Right lobe of liver (tissue), 4 donors: ENCODE results near the gene CACNA1C.

Source experiments
- CTCF ChIP-seq, 4 donors: fragments of 200-600 bp in 3 of 4; fragments of 450-650 bp in 1 of 4; IDR thresholded peaks; one replicate each; pipeline versions ENCODE4 v1.5.1 to v1.8.0; 2016 to 2022; ENCODE audit warnings: antibody characterized with exemption in 4 of 4, mild to moderate bottlenecking in 2 of 4
- POLR2A ChIP-seq: fragments of 450-650 bp; IDR thresholded peaks from one replicate; pipeline ENCODE4 v1.6.1; 2017; ENCODE audit warnings: antibody characterized with exemption, mild to moderate bottlenecking
- donor health status: DM: no; HTN: no; CAD: no.
- donor health status: DM: no; HTN: no; CAD: no.
- donor health status: DM: no; HTN: yes; CAD: no.

DNA sequence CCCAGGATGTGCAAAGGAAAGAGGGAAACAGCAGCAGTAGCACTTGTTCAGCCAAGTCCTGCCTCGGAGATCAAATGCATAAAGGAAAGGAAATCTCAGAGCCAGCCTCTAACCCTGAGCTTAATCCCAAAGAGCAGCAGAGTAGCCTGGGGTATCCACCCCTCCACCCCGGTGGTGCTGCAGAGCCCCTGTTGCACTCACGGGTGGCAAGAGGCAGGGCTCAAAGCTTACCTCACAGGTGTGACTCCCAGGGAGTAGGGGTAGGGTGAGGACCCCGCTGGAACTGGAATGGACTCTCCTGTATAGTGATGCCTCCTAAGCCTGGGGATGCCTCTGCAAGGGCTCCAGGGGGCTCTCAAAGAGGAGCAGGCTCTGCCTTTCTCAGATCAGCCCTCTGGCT, 211.1 kb downstream of the CACNA1C start:
- TF ChIP-seq CTCF (IDR thresholded peaks at IDR 0.05) (no peak), POLR2A (no peak)
